ENCODE data around the gene TUB.

TUB gene

GRCh38 chr11:8047382-8047781 lies 33.6 kb upstream of the TUB start:
- no peak for DNase-seq (ENCODE audit: low spot score)

- no peak for DNase-seq (ENCODE audit: low spot score)
Measured at GRCh38 chr11:8049084-8049483, 31.9 kb upstream of the TUB start.

- peak; percentile 13 for DNase-seq (ENCODE audit: low spot score)
Measured at GRCh38 chr11:8055091-8055835, 25.7 kb upstream of the TUB start.

- DNase-seq (ENCODE audit: low spot score) = no peak
Measured at GRCh38 chr11:8055836-8056526, 25.0 kb upstream of the TUB start.

- no peak for DNase-seq (ENCODE audit: low spot score)
Measured at GRCh38 chr11:8056810-8057463, 24.1 kb upstream of the TUB start.

- no peak for DNase-seq (ENCODE audit: low spot score)
Measured at GRCh38 chr11:8058216-8058615, 22.8 kb upstream of the TUB start.

GRCh38 chr11:8059030-8059429 lies 22.0 kb upstream of the TUB start:
- no peak for DNase-seq (ENCODE audit: low spot score)

- no peak for DNase-seq (ENCODE audit: low spot score)
Measured at GRCh38 chr11:8059571-8060011, 21.4 kb upstream of the TUB start.

GRCh38 chr11:8060146-8060719 lies 20.8 kb upstream of the TUB start:
- no peak for DNase-seq (ENCODE audit: low spot score)

GRCh38 chr11:8060801-8061554 lies 20.0 kb upstream of the TUB start:
- no peak for DNase-seq (ENCODE audit: low spot score)

- no peak for DNase-seq (ENCODE audit: low spot score)
Measured at GRCh38 chr11:8061555-8062428, 19.2 kb upstream of the TUB start.

- DNase-seq (ENCODE audit: low spot score) = no peak
Measured at GRCh38 chr11:8062781-8063257, 18.2 kb upstream of the TUB start.

GRCh38 chr11:8063324-8063723 lies 17.7 kb upstream of the TUB start:
- no peak for DNase-seq (ENCODE audit: low spot score)

- DNase-seq (ENCODE audit: low spot score) = no peak
Measured at GRCh38 chr11:8065031-8065430, 16.0 kb upstream of the TUB start.

GRCh38 chr11:8066036-8066910 lies 14.7 kb upstream of the TUB start:
- DNase-seq (ENCODE audit: low spot score) = no peak

- DNase-seq (ENCODE audit: low spot score) = no peak
Measured at GRCh38 chr11:8066911-8067455, 14.0 kb upstream of the TUB start.

GRCh38 chr11:8067567-8067928 lies 13.5 kb upstream of the TUB start:
- DNase-seq (ENCODE audit: low spot score) = no peak

GRCh38 chr11:8067929-8068575 lies 13.0 kb upstream of the TUB start:
- no peak for DNase-seq (ENCODE audit: low spot score)

GRCh38 chr11:8068605-8069221 lies 12.3 kb upstream of the TUB start:
- DNase-seq (ENCODE audit: low spot score) = no peak

All from NAMALWA (cell line).